GM13977 (cell line): ENCODE measurements around the gene GPR85.
A peak's percentile ranks its signal among the peaks of the same experiment; 100 is the strongest.

Source experiments
- DNase-seq: peaks from one replicate; pipeline ENCODE4 v3.0.0; 2012; ENCODE audit warnings: low spot score
- CTCF ChIP-seq: IDR thresholded peaks from 2 replicates; pipeline ENCODE4 v1.5.1; 2012; ENCODE audit warnings: mild to moderate bottlenecking, control low read depth; ENCODE audit not compliant: insufficient read depth; ENCODE audit errors: extremely low read depth, missing control alignments
- in situ Hi-C: fragments of 300-500 bp; cut with MboI; formaldehyde crosslinking; loops from one replicate; pipeline ENCODE4 v1.12.0; 2022; ENCODE audit warnings: low sequenced_read_pairs, low pct_unique_long_range_greater_than_20kb, mixed read lengths, inconsistent platforms; ENCODE audit not compliant: unreplicated experiment

GPR85 gene

GRCh38 chr7:113086431-113086888 is at the start of gene GPR85:
Gene GPR85 (minus strand): TSS chr7:113086827. CDS start chr7:113084721, 2,106 bp downstream.
- in situ Hi-C loops: no loop called here
- DNase-seq: peak; percentile 44
- no peak for TF ChIP-seq CTCF

- TF ChIP-seq CTCF: no peak
- in situ Hi-C loops: no loop called here
- no peak for DNase-seq
Observed at GRCh38 chr7:113134025-113134424, 47.4 kb upstream of the GPR85 start.

GRCh38 chr7:113131367-113131766 is 44.7 kb upstream of the GPR85 start:
- no peak for TF ChIP-seq CTCF
- in situ Hi-C loops: no loop called here
- DNase-seq: no peak

- no peak for DNase-seq
Observed at GRCh38 chr7:113128031-113128430, 41.4 kb upstream of the GPR85 start.

GRCh38 chr7:113125728-113126127 is 39.1 kb upstream of the GPR85 start:
- in situ Hi-C loops: no loop called here
- TF ChIP-seq CTCF: no peak
- no peak for DNase-seq

More at GRCh38 chr7:113128031-113128430, 41.4 kb upstream of the GPR85 start:
- in situ Hi-C loops: no loop called here
- TF ChIP-seq CTCF: no peak

- TF ChIP-seq CTCF: no peak
- in situ Hi-C loops: no loop called here
- DNase-seq: no peak
Observed at GRCh38 chr7:113122744-113123143, 36.1 kb upstream of the GPR85 start.

- TF ChIP-seq CTCF: no peak
- in situ Hi-C loops: no loop called here
Observed at GRCh38 chr7:113120647-113121046, 34.0 kb upstream of the GPR85 start.

More at GRCh38 chr7:113120647-113121046, 34.0 kb upstream of the GPR85 start:
- no peak for DNase-seq
